Activated CD4-positive, alpha-beta T cell treated with anti-CD3 and anti-CD28 coated beads, Interleukin-2, amount 50 U/mL, for 48 hours (primary cell): ENCODE data around the gene PPP1R3D.
"Not testable (repeated sequence)": the region's sequence is repeated elsewhere in the genome, so short reads cannot be mapped to it uniquely, and the experiment has no call there.

Experiments
- DNase-seq, 2 experiments: peaks; one replicate each; pipeline ENCODE4 v3.0.0-alpha.2; 2020

The PPP1R3D gene, protein sequence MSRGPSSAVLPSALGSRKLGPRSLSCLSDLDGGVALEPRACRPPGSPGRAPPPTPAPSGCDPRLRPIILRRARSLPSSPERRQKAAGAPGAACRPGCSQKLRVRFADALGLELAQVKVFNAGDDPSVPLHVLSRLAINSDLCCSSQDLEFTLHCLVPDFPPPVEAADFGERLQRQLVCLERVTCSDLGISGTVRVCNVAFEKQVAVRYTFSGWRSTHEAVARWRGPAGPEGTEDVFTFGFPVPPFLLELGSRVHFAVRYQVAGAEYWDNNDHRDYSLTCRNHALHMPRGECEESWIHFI

DNA sequence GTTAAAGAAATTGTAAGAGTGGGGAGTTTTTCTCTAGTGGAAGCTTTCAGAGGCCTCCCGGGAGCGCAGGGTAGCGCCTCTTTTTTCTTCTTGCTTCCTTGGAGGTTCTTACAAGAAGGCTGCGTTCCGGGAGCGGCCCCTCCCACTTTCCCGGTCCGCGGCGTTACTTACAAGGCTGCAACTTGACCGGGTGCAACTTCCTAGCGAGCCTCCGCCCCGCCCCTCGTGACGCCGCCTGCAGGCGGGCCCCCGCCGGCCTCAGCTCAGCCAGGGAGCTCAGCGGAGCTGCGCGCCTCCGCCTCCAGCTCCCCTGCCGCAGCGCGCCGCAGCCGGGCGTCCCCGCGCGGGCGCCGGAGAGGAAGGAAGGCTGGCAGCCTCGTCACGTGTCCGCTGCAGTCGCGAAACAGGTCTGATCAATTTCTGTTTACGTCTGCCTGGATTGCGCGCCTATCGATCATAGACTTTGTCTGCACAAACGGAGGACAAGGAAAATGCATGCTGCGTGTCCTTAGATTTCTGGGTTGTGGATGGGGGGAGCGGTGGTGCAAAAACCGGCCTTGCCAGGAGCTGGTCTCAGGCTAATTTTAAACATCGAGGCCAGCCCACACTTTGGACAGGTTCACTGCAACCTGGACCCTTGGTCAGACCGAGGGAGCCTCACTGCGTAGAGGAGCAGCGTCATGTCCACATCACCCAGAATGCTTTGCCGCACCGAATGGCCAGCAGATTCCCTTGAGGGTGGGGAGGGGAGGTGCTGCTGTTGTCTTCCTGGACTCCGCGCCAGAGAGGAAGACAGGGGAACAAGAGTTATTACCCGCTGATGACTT lies at the start of gene PPP1R3D, which contains the start of gene FAM217B:
Gene PPP1R3D (minus strand): TSS at position 177 of the 827 bp plus-strand sequence. CDS start 374 bp downstream, outside the sequence.
Gene FAM217B (plus strand): TSS at position 261 of the 827 bp plus-strand sequence. CDS start 3,555 bp downstream, outside the sequence.
- DNase-seq = peak; percentile 91 to 94

DNA sequence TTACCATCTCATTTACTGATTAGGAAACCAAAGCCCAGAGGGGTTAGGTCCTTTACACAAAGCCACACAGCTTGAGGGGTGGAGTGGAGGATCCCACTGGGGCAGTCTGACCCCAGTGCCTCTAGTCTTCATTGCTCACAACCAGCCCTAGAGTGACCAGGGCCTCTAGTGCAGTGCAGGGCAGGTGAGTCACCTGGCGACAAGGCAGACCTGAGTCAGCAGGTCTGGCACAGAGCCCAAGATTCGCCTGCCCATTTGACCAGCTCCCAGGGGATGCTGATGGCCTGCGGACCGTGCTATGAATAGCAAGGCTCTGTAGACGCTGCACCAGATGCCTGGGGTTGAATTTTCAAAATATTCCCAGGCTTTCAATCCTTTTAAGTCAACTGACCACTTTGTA lies 48.0 kb upstream of the PPP1R3D start:
- DNase-seq = no peak

DNA sequence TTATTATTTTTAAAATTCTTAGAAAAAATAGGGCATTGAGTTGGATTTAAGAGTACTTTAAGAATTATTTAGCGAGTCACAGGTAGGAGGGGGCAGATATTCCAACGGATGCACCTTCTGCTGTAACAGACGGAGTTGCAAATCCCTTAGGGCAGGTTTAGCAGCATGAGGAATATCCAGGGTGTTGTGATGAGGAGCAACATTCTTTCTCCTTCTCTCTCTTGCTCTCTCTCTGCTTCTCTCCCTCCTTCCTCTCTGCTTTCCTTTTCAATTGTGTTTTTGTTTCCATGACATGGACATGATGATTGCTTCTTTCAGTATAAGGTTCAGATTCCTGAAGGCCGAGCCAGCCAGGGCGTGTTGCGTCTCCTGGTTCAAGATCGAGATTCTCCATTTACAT lies 47.0 kb upstream of the PPP1R3D start:
- no peak for DNase-seq

DNA sequence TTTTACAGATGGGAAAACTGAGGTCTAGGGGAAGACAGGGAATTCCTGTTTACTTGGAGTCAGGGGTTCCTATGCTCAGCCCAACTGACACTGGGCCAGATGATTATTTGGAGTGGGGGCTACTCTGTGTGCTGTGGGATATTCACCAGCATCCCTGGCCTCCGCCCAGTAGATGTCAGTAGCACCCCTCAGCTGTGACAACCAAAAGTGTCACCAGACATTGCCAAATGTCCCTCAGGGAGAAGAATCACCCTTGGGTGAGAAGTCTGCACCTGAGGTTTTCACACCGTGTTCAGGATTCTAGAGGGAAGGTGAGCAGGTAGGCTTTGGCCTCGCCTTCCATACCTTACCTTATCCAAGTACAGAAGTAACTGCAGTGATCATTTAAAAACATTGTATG lies 45.8 kb upstream of the PPP1R3D start:
- no peak for DNase-seq

DNA sequence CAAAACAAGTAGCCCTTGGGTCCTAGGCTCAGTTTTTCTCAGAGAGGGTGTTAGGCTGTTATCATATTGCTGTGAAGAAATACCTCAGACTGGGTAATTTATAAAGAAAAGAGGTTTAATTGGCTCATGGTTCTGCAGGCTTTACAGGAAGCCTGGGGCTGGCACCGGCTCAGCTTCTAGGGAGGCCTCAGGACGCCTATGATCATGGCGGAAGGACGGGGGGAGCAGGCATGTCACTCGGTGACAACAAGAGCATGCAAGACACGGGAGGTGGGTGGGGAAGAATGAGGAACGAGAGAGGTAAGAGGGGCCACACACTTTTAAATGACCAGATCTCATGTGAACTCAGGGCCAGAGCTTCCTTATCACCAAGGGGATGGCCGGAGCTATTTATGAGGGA lies 45.1 kb upstream of the PPP1R3D start:
- no peak for DNase-seq

DNA sequence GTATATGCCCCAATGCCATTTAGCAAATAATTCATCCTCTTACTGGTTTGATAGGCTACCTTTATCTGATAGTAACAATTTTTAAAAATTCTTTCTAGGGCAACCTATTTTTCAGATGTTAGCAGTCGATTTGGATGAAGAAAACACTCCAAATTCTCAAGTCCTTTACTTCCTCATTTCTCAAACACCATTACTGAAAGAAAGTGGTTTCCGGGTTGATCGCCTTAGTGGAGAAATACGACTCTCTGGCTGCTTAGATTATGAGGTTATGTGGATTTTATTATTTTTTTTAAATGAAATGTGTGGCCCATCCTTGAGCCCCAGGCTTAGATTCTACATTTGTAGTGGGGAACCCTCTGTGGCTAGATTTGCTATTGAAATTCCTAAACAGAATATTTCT lies 44.4 kb upstream of the PPP1R3D start:
- no peak for DNase-seq

DNA sequence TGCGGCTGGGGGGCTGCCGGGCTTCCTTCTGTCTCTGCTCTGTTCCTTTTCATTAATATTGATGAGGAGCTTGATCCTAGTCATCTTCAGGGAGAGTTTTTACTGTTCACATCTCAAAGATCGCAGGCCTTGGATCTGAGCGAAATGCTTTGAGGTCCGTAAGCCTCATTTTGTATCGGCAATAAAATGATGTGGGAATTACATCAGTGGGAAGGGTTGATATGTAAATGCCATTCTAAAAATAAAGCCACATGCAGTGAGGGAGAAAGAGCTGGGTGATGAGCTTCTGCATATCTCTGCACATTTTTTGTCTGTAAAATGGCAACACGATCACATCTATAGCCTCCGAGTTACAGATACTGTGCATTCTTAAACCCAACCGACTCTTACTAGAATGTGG lies 43.0 kb upstream of the PPP1R3D start:
- DNase-seq = no peak

DNA sequence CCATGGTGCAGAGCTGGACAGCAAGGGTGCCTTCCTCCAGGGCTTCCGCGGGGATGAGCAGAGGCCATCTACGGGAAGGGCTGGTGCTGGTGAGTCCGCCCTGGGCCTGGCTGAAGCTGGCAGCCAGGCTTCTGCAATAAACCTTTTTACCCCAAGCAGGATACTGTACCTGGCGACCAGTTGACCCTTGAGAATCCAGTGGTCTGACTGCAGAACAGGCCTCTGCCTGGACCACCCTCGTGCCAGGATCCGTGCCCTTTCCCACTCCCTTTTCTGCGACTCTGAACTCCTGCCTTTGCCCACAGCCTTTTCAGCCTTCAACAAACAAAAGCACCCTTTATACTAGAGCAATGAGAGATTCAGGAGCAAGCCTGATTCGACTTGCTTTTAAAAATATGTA lies 37.0 kb upstream of the PPP1R3D start:
- DNase-seq = no peak

DNA sequence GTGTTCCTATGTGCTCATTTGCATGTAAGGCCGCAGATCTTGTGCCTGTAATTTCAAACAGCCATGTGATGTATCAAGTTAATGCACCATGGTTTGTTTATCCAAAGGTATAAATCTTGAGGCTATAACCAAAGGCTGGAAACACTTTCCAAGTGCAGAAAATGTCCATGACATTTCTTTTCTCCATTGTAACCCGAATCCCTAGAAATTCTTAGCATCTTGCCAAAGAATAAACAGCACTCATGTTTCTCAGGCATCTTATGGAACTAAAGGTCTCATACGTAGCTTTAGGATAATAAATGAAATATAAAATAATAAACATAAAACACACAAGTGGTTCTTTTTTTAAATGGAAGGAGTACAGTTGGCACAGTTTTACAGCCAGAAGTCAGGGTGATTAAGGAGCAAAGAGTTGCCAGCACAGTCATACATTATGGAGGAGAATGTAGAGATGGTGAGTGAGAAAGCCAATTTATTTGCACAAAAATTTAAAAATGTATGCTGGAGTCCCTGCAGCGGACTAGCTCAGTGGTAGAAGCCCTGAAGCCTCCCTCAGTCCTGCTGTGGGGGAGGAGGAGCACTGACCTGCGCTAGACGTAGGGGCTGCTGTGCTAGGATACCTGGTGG lies 36.2 kb upstream of the PPP1R3D start:
- DNase-seq = no peak

DNA sequence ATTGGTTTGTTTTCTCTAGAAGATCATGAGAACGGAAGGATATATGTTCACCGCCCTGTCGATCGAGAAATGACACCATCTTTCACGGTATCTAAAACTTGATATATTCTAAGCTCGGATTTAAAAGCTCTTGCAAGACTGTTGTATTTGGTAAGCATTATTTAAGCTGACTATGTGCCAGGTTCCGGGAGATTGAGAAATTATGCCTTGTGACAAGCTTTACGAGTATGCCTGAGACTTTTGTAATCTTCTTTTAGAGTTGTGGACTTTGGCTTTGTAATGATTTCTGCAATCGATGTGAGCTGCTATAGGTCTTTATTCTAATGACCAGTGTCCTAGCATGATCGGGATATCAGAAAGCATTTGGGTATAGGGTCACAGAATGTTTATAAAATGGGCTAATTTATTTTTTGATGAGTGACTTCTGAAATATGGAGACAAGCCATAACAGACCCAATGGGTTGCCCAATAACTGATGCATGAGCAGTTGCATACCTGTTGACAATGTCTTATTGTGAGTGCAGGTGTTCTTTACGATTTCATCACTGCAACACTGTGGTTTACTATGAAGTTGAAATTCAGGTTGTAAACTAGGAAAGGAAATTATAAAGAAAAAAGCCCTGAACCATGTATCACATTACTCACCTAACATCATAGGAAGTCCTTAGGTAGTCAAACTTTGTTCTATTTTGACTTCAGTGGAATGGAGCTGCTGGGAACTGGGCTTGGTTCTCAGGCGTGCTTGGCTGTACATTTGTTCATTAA lies 32.1 kb upstream of the PPP1R3D start:
- no peak for DNase-seq

DNA sequence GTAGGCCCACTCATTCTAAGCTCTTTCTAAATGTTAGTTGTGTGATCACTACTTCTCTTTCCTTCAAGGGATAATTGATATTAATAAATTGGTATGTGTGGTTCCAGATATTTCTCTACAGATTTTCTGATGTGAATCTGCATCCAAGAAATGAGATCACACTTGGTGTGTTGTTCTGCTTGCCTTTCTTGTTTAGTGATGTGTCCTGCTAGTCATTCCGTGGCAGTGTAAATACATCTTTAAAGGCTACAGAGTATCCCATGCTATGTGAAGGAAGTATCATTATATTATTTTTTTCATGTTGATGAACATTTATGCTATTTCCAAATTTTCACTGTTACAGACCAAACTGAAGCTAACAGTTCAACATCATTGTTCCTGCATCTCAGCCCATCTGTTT lies 31.3 kb upstream of the PPP1R3D start:
- DNase-seq = no peak

DNA sequence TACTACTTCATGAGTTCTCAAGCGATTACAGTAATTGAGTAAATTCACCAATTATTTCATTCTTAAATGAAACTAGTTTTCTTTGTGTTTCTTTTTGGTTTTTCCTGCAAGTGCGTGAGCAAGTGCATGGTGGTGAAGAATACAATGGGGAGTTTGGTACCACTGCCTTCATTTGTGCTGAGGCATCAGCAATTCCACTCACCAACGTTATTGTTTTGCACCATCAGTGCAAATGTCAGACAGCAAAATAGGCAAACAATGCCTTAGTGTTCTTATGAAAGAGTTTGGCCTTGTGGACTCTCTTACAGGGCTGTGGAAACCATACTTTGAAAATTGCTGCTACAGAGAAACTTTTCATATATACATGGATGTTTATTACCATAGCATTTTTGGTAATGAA lies 26.3 kb upstream of the PPP1R3D start:
- DNase-seq = no peak

DNA sequence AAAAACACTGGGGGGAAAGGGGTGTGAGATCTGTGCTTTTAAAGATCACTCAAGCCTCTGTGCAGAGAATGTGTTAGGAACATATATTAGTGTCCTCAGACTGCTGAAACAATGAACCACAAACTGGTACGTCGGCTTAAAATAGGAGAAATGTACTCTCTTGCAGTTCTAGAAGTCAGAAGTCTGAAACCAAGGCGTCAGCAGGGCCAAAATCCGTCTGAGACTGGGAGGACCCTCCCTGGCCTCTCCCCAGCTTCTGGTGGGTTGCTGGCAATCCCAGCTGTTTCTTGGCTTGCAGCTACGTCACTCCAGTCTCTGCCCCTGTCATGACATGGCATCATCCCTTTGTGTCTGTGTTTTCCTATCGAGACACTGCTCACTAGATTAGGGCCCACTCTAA lies 22.1 kb upstream of the PPP1R3D start:
- no peak for DNase-seq

DNA sequence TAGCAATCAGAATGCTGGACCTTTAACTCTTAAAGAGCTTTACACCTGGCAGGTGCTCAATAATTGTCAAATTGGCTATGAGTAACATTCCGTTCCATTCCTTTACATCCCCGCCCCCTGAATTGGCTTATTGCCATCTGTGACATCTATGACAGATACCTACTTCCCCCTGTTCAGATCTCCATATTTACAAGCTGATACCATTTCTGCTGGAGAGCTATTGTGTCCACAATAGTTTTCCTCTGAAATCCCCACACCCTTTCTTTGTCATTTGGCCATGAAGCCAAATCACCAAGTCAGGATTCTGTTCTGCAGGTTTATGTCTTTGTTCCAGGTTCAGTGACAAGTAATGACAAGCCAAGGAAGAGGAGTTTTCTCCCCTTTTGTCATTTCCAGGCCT lies 21.3 kb upstream of the PPP1R3D start:
- no peak for DNase-seq

DNA sequence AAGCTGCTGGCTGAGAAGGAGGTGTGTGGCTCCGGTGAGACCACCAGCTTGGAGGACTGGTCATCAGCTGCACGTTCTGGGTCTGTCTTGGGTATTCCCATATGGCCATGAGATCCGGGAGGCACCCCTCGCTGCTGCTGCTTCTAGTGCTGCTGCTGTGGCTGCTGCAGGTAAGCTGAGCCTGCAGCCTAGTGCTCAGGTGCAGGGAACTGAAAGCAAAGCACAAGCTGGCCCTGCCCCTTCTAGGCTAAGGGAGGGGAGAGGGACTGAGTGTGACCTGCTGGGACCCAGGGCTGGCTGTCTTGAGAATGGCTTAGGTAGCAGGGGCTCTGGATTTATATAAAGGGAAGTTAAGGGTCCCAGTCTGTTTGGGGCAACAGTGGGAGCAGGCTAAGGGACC lies 18.5 kb upstream of the PPP1R3D start:
- no peak for DNase-seq

DNA sequence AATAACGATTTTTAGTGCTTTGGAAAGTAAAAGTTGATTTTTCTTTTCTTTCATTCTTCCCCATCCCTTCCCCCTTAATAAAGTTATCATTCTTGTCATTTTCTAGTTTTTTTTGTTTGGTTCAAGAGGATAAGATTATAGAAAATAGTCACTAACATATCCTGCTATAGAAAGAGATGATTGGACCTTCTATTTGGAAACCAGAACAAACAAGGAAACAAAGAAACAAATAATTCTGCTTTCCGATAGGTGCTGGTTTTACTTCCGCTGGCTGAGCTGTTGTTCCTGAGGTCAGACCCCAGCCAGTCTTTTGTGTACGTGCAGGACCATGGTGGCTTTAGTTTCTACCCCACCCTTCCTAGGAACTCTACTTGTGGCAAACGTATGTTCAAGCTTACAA lies 18.0 kb upstream of the PPP1R3D start, which contains the start of gene CDH26:
Gene CDH26 (plus strand): TSS at position 301 of the 400 bp plus-strand sequence. CDS start 304 bp downstream, outside the sequence.
- no peak for DNase-seq

DNA sequence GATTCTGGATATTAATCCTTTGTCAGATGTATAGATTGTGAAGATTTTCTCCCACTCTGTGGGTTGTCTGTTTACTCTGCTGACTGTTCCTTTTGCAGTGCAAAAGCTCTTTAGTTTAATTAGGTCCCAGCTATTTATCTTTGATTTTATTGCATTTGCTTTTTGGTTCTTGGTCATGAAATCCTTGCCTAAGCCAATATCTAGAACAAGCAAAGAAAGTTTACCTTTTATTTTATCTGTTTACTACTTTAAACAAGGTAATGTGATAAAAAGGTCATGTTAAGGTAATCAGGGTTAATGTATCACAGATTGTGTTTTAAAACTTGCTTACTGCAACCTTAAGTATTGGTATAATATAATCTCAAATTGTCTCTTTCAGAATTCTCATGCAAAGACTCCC lies 17.5 kb upstream of the PPP1R3D start:
- DNase-seq = not testable (repeated sequence)

DNA sequence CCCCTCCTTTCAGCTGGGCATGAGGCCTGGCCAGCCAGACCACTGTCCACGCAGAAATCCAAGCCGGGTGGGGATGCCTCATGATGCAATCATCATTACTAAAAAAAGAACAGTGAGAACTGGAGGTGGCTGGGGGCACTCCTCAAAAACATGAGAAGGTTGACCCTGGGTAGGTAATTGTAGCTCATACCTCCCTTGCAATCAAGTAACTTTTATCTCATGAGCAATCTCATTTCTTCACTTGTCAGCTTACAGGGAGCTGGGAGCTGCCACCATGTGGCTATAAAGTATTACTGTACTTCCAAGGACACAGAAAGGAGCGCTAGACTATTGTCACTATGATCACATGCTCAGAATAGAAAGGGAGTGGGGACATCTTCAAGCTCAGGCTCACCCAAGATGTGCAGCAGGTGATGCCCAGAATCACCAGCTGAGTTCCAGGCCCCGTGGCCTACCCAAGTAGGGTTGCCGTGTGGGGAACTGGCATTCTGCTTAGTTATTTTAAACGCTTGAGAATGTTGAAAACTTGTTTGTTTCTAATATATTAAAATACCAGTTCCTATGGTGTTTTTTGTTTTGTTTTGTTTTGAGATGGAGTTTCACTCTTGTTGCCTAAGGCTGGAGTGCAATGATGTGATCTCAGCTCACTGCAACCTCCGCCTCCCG lies 15.2 kb upstream of the PPP1R3D start:
- DNase-seq = no peak

DNA sequence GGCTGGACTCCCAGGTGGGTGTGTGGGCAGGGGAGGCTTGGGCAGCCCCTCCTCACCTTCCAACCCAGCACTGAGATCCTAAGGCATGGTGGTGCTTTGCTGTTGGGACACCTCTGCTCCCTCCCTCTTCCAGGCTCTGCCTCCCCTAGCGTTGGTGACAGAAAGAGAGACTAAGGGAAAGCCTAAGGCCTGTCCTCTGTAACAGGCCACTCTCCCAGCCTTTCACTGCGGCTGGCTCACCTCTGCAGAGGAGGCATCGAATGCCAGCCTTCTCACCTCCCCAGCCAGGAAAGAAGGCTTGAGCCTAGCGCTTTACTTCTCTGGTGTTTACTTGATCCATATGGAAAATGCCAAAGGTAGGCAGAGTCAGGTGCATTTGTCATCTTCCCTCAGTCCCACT lies 14.6 kb upstream of the PPP1R3D start:
- no peak for DNase-seq

DNA sequence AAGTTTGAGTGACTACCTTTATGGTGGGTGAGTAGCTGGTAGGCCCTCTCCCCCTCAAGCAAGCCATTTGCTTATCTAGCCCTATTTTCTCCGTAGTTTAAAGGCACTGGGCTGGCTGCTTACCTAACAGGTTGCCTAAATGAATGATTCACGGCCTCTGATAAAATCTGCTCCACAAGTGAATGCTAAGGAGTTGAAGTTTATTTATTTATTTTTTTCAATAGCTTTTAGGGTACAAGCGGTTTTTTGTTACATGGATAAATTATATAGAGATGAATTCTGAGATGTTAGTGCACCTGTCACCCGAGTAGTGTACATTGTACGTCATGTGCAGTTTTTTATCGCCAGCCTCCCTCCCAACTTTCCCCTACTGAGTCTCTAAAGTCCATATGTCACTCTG lies 9.8 kb upstream of the PPP1R3D start:
- no peak for DNase-seq

DNA sequence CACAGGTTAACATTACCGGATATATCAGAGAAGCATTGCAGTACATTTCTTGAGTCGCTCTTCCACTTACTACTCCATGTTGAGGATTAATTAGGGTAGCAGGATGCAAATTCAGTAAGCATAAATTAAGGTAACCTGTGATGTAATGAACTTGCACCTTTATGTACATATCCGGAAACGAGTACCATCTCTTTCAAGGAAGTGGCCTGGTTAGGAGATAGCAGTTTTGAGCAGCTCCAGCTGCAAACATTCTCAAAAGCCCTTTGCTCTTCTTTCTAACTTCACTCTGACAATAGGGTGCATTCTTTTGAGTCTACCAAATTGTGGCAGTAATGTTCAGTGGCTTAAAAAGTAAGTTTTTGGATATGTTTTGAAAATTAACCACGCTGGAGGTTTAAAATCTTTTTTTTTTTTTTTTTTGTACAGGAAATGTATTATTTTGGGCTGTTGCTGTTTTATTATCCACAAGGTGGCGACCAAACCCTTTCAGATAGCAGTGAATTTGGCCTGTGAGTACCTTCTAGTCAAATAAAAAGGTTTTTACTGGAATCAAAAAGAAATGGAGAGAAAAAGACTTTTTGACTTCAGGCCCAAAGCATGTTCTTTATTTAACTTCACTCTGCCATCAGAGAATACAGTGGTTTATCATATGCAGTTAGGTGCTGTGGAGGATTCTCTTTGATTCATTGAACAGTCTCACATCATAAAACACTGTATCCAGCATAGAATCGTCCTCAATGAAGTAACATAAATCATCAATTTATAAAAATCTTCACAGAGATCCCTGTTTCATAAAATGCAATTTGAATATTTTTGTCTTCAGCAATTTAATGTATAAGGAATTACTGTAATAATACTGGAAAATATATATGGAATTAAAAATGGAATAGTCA lies 9.0 kb upstream of the PPP1R3D start:
- DNase-seq = no peak
